Mammary epithelial cell (primary cell): ENCODE data around the gene ASXL3.

Experiments used
- CTCF ChIP-seq, 2 donors: IDR thresholded peaks in 1 of 2; conservative IDR thresholded peaks in 1 of 2; 2 replicates each; pipeline ENCODE4 v1.5.1; 2011 to 2012; ENCODE audit warnings: inconsistent platforms in 2 of 2, low read length in 2 of 2, mild to moderate bottlenecking in 2 of 2, control low read depth in 1 of 2, low read depth in 1 of 2; ENCODE audit not compliant: insufficient read depth in 1 of 2; ENCODE audit errors: extremely low read depth in 1 of 2
- EZH2 ChIP-seq: IDR thresholded peaks from 2 replicates; pipeline ENCODE4 v1.6.1; 2012; ENCODE audit warnings: low read length, inconsistent platforms, borderline replicate concordance

GRCh38 chr18:33541316-33541715 lies 36.7 kb upstream of the ASXL3 start:
- TF ChIP-seq CTCF (conservative IDR thresholded peaks at IDR 0.05 in 1 of 2, IDR thresholded peaks at IDR 0.05 in 1 of 2; ENCODE audit: extremely low read depth in 1 of 2, insufficient read depth in 1 of 2, low read depth in 1 of 2, low read length in 2 of 2) (no peak), EZH2 (no peak)
